ENCODE data around the gene STK24.
A peak's percentile ranks its signal among the peaks of the same experiment; 100 is the strongest.

Gene STK24

DNA sequence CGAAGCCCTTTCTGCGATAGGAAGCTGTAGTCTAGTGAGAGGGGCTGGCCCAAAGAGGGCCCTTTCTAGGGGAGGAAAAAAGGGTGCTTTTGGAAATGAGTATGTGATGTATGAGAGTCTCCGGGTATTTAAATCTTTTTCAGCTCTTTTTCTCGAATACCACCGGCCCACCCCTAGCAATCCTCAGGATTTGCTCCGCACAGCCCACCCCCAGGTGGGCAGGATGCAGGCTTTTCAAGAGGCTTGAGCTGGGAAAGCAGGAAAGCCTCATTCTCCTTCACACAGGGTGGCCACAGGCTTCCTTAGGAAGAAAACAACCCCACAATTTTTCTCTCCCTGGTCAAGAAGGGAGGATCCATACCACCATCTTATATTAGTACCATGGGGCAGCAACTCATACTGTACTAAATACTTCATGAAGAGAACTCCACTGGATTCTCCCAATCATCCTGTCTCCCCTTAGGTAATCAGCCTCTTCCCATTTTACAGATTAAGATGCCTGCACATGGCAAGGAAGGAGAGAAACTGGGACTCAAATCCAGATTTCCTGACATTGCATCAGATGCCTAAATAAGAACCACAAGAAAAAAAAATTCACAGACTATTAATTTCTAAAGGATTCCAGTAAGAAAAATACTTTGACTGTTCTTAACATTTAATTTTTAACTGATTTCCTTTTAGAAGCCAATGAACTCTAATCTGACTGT, 84.4 kb downstream of the STK24 start:
- no peak for DNase-seq (ENCODE audit: low read depth in 2 of 3, low spot score in 2 of 3)

DNA sequence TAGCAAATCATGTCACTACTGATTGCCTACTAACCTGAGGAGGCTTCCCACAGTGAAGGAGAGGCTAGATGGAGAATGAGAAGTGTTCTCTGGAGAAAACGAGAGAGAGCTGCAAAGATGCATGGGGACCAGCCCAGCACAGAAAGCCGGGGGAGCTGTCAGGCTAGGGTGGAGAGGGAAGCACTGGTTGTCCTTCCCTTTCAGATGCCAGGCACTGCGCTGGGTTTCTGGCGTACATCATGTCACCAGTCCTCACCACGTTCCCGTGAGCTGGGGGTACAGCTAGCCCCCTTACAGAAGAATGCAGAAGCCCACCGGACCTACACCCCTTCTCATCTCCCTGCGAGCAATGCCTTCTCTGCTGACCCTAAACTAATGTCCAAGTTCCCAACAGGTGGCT, 86.0 kb downstream of the STK24 start:
- no peak for DNase-seq (ENCODE audit: low read depth in 2 of 3, low spot score in 2 of 3)

DNA sequence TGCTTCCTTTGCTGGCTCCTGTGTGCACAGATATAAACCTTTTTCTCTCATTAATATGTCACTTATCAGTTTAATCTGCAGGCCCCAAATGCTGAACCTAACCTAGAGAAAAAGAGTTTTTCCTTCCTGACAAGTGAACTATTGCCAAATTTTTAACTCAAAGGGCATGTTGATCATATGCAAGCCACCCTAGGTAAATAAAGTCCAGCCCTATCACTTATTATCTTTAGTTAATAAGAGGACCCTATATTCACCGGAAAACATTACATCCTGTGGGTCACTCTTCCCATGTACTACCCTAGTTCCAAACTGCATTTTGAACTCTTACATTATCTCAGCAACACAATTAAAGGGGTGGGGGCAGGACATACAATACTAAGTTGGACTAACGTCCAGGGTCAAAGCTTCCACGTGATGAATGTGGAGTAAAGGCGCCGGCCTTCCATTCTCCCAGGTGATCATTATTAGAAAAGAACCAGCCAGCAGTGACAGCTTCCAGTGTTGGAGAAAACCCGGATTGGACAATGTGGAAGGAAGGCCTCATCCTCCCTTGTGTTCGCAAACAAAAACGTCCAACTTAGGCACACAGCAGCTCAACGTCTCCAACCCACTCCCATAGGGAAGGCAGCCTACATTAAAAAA, 86.6 kb downstream of the STK24 start:
- DNase-seq (ENCODE audit: low read depth in 2 of 3, low spot score in 2 of 3): no peak

- no peak for DNase-seq (ENCODE audit: low read depth in 2 of 3, low spot score in 2 of 3)
Measured at GRCh38 chr13:98489446-98490194, 87.3 kb downstream of the STK24 start.

GRCh38 chr13:98488736-98489135, 88.2 kb downstream of the STK24 start:
- DNase-seq (ENCODE audit: low read depth in 2 of 3, low spot score in 2 of 3): no peak

GRCh38 chr13:98487522-98487921, 89.4 kb downstream of the STK24 start:
- no peak for DNase-seq (ENCODE audit: low read depth in 2 of 3, low spot score in 2 of 3)

DNA sequence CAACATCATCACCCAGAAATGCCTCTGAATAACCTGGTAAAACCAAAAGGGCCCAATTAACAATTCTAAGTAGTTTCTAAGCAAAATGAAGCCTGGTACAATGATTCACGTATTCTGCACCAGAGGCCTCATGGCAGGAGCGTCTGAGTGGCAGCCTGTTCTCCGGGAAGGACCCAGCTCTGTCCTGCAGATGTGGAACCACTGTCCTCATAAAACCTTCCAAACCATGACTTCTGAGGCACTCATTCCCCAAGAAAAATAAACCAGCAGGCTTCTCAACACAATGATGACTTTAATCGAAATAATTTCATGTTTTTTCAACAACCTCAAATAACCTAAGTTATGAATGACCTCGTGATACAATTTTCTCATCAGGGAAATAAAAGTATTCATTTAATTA, 89.9 kb downstream of the STK24 start:
- DNase-seq (ENCODE audit: low read depth in 2 of 3, low spot score in 2 of 3): no peak

DNA sequence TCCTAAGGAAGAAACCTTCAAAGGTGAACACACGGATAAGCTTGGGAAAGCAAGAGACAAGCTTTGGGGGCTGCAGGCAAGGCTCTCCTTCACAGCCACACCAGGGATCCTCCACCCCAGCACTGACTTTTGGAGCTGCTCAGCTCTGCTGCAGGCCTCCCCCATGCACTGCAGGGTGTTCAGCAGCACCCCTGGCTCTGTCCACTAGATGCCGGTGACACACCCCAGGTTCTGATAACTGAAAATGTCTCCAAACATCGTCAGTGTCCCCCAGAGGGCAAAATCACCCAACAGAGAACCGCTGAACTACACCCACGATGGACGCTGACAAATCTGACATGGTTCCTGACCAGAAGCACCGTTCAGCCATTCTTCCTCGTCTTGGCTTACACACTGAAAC, 90.5 kb downstream of the STK24 start:
- no peak for DNase-seq (ENCODE audit: low read depth in 2 of 3, low spot score in 2 of 3)

- no peak for DNase-seq (ENCODE audit: low read depth in 2 of 3, low spot score in 2 of 3)
Measured at GRCh38 chr13:98485561-98485960, 91.3 kb downstream of the STK24 start.

DNA sequence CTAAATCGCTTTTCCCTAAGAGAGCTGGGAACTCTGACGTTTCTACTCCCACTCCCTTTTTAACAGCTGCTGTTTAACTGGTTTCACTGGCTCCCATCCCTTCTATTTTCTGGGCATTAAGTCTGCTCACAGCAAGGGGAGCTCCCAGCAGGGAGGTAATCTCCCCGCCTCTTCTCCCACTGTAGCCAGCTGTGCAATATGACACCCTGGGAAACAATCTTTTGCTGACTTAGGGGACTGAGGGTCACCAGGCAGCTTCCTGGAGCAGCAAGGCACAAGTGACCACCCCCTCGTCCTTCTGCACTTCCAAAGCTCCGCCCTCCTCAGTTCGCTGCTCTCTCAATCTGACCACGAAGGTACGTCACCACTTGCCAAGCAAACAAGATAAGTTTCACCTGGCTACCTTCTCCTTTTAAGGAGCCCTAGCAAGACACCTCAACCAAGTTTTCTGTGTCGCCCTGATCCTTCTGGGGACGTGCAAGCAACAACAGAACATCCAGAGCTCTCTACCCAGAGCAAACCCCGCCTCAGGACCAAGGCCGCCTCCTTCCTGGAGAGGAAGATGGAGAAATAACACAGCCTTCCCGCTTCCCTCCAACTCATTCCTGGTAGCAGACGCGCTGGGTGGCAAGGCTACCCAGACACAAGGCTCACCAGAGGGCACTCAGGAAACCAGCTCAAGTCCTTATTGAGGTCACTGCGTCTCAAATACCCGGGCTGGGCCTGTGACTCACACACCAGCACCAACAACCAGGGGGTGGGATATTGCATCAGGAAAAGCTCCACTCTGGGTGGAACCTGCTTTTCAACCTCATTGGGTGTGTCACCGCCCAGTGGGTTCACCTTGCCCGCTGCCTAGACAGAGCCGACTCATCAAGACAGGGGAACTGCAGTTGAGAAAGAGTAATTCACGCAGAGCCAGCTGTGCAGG, 92.4 kb downstream of the STK24 start:
- DNase-seq (ENCODE audit: low read depth in 2 of 3, low spot score in 2 of 3): peak in 2 of 3 experiments; percentile 32 to 38

DNA sequence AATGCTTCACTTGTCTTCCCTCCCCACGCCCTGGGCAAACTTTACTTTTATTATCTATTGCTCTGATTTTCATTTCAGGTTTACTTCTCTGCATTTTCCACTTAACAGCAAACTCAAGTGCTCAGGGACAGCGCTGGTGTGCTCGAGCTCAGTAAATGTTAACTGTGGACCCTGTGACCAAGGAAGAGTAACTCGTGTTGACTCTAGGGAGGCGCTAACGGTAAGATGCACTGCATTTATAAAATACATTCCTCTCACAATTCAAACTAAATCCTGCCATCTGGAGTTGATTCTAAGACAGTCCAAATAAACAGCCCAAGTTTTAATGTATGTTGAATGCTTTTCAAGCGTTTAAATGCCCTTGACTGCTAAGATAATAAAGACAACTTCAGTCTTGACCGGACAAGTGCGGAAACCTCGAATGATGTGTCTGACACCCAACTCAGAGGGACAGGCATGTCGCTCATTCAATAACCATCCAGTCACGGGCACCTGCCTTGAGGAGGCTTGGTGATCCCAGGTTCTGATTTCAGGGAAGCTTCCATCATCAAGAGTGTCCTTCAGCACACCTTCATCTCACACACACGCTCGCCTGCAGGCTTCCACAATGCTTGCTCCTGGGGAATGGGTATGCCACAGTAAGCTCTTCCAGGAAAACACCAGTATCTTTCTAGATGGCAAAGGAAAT, 93.2 kb downstream of the STK24 start:
- DNase-seq (ENCODE audit: low read depth in 2 of 3, low spot score in 2 of 3): no peak

DNA sequence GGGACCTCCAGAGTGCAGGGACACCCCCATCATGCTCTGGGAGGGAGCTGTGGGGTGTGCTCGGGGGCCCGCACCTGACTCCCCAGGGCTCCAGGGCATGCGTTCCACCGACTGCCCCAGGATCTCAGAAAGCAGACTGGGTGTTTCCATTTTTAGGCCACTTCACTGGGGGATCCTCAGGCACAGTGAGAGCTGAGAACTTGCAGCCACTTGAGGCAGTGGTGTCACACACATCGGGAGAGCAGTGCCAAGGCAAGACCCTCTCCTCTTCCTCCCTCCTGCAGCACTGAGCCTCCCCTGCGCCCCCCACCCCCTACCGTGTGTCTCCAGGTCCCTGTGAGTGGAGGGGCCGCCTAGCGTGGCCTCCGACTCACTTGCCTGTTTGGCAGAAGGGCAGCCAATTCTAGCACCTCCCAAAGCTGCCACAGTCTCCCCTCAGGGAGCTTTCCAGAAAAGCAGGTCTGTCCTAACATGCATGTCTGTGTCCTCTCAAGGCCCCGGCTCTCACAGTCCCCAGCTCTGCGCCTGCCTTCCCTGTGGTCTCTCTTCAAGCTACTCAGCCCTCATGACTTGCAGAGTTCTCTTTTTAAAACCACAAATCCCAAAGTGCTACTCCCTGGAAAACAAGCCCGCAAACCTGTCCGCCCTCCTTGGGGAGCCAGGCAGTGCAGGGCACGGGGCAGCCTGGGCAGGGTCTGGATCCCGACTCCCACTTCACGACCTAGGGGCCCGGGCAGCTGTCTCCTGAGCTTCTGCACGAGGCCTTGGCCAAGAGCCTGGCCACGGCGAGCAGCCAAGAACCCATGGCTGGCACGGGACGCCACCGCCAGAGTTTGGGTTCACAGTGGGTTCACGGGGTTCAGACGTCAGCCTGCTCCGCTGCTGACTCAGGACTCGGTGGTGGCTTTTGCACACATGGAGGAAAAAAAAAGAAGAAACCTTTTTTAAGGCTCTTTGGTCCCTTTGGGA, 94.1 kb downstream of the STK24 start:
- DNase-seq (ENCODE audit: low read depth in 2 of 3, low spot score in 2 of 3): no peak

- no peak for DNase-seq (ENCODE audit: low read depth in 2 of 3, low spot score in 2 of 3)
Measured at GRCh38 chr13:98480915-98481877, 95.7 kb downstream of the STK24 start.

- no peak for DNase-seq (ENCODE audit: low read depth in 2 of 3, low spot score in 2 of 3)
Measured at GRCh38 chr13:98479496-98480003, 97.4 kb downstream of the STK24 start.

- peak in 1 of 3 experiments; percentile 33 for DNase-seq (ENCODE audit: low read depth in 2 of 3, low spot score in 2 of 3)
Measured at GRCh38 chr13:98478189-98479129, 98.4 kb downstream of the STK24 start.

DNA sequence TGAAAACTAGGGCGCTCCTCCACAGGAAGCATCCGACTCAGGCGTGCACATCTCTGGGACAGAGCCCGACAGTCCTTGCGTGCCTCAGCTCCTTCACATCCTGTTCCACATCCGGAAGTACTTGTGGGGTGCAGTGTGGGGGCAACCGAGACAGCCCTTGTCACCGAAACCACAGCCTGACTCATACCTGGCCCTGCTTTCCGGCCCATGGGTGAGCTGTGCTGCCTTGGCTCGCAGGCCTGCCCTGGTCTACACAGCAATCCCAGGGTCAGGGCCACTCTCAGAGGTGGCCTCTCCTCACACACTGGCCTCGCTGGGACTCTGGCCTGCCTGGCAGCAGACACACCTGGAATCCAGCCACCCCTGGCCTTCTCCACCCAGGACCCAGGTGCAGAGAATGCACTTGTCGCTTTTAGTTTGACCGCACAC, 100.4 kb downstream of the STK24 start:
- peak; percentile 41 to 78 (median 77) for DNase-seq (ENCODE audit: low read depth in 2 of 3, low spot score in 2 of 3)

- DNase-seq (ENCODE audit: low read depth in 2 of 3, low spot score in 2 of 3): peak in 2 of 3 experiments; percentile 24 to 45
Measured at GRCh38 chr13:98476106-98476505, 100.8 kb downstream of the STK24 start.

Data from activated CD8-positive, alpha-beta memory T cell treated with anti-CD3 and anti-CD28 coated beads for 48 hours (primary cell).